Testis (tissue), 3 donors: ENCODE measurements around the gene SLC36A1. TPM values are rescaled to one million over a fixed set of nuclear protein-coding genes. Genes with fewer than 3 reads are reported as not detected.
A peak's percentile ranks its signal among the peaks of the same experiment; 100 is the strongest.

ENCODE experiments used
- DNase-seq: peaks from one replicate; pipeline ENCODE4 v3.0.0-alpha.2; 2019
- H3K27ac ChIP-seq, 2 donors: fragments of 200-600 bp; sonication (generic); one replicate each; pipeline ENCODE4 v1.5.1; 2019
- H3K27me3 ChIP-seq: fragments of 200-600 bp; sonication (generic); one replicate; pipeline ENCODE4 v1.5.1; 2019
- H3K36me3 ChIP-seq: fragments of 200-600 bp; sonication (generic); one replicate; pipeline ENCODE4 v1.5.1; 2017; ENCODE audit warnings: low read depth; ENCODE audit errors: missing control alignments
- H3K4me1 ChIP-seq: fragments of 200-600 bp; sonication (generic); one replicate; pipeline ENCODE4 v1.5.1; 2019
- H3K4me3 ChIP-seq, 2 donors: fragments of 200-600 bp; sonication (generic); one replicate each; pipeline ENCODE4 v1.5.1; 2017 to 2019
- H3K9me3 ChIP-seq: fragments of 200-600 bp; sonication (generic); one replicate; pipeline ENCODE4 v1.5.1; 2017
- POLR2A ChIP-seq: fragments of 450-650 bp; IDR thresholded peaks from one replicate; pipeline ENCODE4 v1.6.1; 2017; ENCODE audit warnings: antibody characterized with exemption, mild to moderate bottlenecking, moderate library complexity
- WGBS, 2 donors: methylation state at CpG; one replicate each; pipeline ENCODE4 v1.1.5; 2018; 5-methylcytosine and 5-hydroxymethylcytosine counted together
- intact Hi-C: fragments of 100-400 bp; cut with DNase I; formaldehyde crosslinking; loops from one replicate; pipeline ENCODE4 v1.15.1; 2023; ENCODE audit warnings: low total_unique reads
- polyA plus RNA-seq: library from polyadenylated mRNA; stranded (reverse); fragments of 350-450 nt; fragmentation: Illumina TruSeq; extraction: RNeasy Lipid Tissue Mini Kit (QIAGEN cat#74804); gene quantifications from one replicate; pipeline ENCODE4 v1.2.3, GENCODE V29; 2014; ENCODE audit warnings: low read depth, low replicate concordance; ENCODE audit not compliant: insufficient read depth
- total RNA-seq, 2 donors: library from RNA; depleted of rRNA; stranded (reverse); fragments of >200 nt; gene quantifications; one replicate each; pipeline ENCODE4 v1.2.3, GENCODE V29; 2016
- TF ChIP-seq, protein P1 (sequence below), 3 experiments: fragments of 450-650 bp in 2 of 3; fragments of 200-600 bp in 1 of 3; sonication (generic) in 1 of 3; IDR thresholded peaks; one replicate each; pipeline ENCODE4 v1.5.1; 2016 to 2019; ENCODE audit warnings: antibody characterized with exemption in 3 of 3, mild to moderate bottlenecking in 2 of 3, moderate library complexity in 1 of 3

SLC36A1 gene
- total and polyA plus RNA-seq, 3 donors from 2014 or later, result 31.2 to 33.4 (median 31.3) TPM

DNA sequence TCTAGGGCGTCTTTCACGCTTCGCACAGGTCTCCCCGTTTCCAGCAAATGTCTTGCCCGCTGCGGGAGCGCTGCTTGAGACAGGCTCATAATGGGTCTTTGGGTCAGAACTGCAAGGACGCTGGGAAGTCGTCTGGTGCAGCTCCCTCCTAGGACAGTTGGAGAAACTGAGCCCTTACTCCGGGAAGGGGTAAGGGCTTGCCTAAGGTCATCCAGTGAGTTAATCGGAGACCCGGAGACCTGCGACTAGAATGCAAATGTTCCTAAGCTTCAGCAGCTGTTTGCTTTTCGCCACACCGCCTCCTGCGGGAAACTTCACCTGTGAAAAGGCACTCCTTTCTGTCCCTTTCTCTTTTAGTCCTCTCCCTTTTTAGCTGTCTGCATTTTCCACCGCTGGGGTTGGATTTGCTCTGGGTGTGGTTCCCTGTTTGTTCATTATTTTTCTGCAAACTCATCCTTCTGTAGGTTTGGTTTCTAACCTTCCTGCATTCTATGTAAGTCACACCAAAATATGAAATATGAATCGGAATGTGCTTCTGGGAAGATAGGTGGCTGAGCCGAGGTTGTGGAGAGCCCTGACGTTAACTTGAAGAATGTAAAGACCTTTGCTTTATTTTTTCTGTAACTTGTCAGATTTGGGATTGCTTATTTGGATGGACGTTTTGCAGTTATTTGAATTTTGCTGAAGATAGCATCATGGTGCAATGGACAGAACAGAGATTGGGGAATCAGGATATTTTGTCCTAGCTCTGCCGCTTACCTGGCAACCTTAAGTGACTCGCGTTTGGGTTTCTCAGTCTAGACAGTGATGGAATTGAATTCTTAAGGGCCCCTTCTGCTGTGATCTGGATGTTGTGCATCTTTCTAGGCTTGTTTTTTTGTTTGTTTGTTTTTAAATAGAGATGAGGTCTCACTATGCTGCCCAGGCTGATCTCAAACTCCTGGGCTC lies 909 bp downstream of the SLC36A1 start:
- Histone ChIP-seq H3K27me3 (no peaks in the 10 kb centered on the region), H3K27ac (peak overlapping the region; percentile 69 to 82), H3K9me3 (no peaks in the 10 kb centered on the region), H3K4me3 (peak overlapping the region; percentile 73 to 90), H3K36me3 (no peaks in the 10 kb centered on the region), H3K4me1 (peaks cover 42% of the 10 kb centered on the region)
- DNase-seq, result peak; percentile 51
- TF ChIP-seq POLR2A, result no peak
- TF ChIP-seq, protein P1, sequence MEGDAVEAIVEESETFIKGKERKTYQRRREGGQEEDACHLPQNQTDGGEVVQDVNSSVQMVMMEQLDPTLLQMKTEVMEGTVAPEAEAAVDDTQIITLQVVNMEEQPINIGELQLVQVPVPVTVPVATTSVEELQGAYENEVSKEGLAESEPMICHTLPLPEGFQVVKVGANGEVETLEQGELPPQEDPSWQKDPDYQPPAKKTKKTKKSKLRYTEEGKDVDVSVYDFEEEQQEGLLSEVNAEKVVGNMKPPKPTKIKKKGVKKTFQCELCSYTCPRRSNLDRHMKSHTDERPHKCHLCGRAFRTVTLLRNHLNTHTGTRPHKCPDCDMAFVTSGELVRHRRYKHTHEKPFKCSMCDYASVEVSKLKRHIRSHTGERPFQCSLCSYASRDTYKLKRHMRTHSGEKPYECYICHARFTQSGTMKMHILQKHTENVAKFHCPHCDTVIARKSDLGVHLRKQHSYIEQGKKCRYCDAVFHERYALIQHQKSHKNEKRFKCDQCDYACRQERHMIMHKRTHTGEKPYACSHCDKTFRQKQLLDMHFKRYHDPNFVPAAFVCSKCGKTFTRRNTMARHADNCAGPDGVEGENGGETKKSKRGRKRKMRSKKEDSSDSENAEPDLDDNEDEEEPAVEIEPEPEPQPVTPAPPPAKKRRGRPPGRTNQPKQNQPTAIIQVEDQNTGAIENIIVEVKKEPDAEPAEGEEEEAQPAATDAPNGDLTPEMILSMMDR (IDR thresholded peaks at IDR 0.05), result peak in 1 of 3 experiments; percentile 5
- intact Hi-C loops, result loop anchor here (10.0 kb wide), 1 partner anchor 56 kb away; no protein-coding TSS in a partner anchor
- 3 to 5% methylated on average over 23 to 24 of the region's 24 CpGs for WGBS, 2 donors

DNA sequence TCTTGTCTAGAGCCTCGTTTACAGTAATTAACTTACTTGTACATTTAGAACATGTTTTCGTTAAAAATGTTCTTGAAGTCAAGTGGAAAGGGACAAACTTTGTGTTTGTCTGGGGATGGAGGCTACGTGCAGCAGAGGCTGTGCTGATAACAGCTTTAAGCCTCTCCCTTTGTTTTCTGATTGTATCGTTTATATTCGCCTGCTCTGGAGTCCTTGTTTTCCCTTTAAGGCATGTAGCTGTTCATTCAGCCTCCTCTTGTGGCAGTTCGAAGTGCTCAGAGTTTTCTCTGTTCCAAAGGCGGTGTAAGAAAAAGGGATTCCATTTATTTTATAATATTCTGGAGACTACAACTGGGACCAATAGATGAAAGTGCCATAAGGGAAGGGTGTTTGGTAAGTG lies 1.9 kb downstream of the SLC36A1 start:
- intact Hi-C loops, result loop anchor here (10.0 kb wide), 1 partner anchor 56 kb away; no protein-coding TSS in a partner anchor
- peak overlapping the region; percentile 29 to 71 for H3K27ac ChIP-seq

DNA sequence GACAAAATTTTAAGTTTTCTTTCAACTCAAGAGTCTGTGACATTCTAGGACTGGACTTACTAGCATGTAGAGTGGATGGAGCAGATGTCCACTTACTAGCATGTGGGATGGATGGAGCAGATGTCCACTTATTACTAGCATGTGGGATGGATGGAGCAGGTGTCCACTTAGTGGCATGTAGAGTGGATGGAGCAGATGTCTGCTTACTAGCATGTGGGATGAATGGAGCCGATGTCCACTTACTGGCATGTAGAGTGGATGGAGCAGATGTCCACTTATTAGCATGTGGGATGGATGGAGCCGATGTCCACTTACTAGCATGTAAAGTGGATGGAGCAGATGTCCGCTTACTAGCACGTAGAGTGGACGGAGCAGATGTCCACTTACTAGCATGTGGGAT lies 2.4 kb downstream of the SLC36A1 start:
- Histone ChIP-seq H3K4me1 (peaks cover 42% of the 10 kb centered on the region), H3K36me3 (no peaks in the 10 kb centered on the region), H3K4me3 (no peak overlapping the region), H3K27me3 (no peaks in the 10 kb centered on the region), H3K9me3 (no peaks in the 10 kb centered on the region), H3K27ac (peak overlapping the region in 1 of 2 donors; percentile 29)
- TF ChIP-seq, protein P1 (IDR thresholded peaks at IDR 0.05), result no peak
- no peak for TF ChIP-seq POLR2A
- WGBS, 2 donors, result 85 to 94% methylated on average over 5 of the region's 5 CpGs
- intact Hi-C loops, result loop anchor here (10.0 kb wide), 1 partner anchor 55 kb away; no protein-coding TSS in a partner anchor
- no peak for DNase-seq

More for the DNA sequence above, 1.9 kb downstream of the SLC36A1 start:
- no peaks in the 10 kb centered on the region for H3K36me3 ChIP-seq
- peak overlapping the region in 1 of 2 donors; percentile 90 for H3K4me3 ChIP-seq
- peaks cover 42% of the 10 kb centered on the region for H3K4me1 ChIP-seq
- H3K9me3 ChIP-seq, result no peaks in the 10 kb centered on the region
- TF ChIP-seq, protein P1 (IDR thresholded peaks at IDR 0.05), result no peak
- no peak for TF ChIP-seq POLR2A
- H3K27me3 ChIP-seq, result no peaks in the 10 kb centered on the region
- WGBS, 2 donors, result 19 to 29% methylated on average over 7 of the region's 7 CpGs
- no peak for DNase-seq

DNA sequence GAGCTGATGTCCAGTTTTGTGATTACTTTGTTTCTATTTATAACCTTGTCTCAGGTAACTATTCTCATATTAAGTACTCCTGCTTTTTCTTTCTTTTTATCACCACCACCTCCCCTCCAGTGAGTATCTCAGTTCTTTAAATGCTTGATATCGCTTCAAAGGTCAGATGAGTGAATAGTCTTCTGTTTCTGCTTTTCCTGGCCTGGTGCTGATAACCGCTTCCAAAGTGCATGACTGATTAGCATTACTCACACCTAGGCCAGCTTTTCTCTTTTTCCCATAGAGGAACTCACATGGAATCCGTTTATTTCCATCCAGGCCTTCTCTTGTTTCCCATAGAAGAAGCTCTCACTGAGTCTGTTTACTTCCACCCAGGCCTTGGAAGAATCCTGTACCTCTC lies 3.2 kb downstream of the SLC36A1 start:
- Histone ChIP-seq H3K9me3 (no peaks in the 10 kb centered on the region), H3K36me3 (no peaks in the 10 kb centered on the region), H3K4me3 (no peak overlapping the region), H3K27me3 (no peaks in the 10 kb centered on the region), H3K4me1 (peaks cover 49% of the 10 kb centered on the region), H3K27ac (peak overlapping the region in 1 of 2 donors; percentile 54)
- TF ChIP-seq, protein P1 (IDR thresholded peaks at IDR 0.05), result no peak
- TF ChIP-seq POLR2A, result no peak
- no peak for DNase-seq
- intact Hi-C loops, result no loop called here
- WGBS, 2 donors, result 69 to 88% methylated on average over 3 of the region's 3 CpGs
